PC-9 (cell line): Measurements from ENCODE around the gene GRIN2A.

Source experiments
- CTCF ChIP-seq: fragments of 200-600 bp; sonication (generic); conservative IDR thresholded peaks from 2 replicates; pipeline ENCODE4 v1.6.1; 2017; ENCODE audit warnings: mixed run types, antibody characterized with exemption, mild to moderate bottlenecking, moderate library complexity
- EZH2 ChIP-seq: fragments of 200-600 bp; sonication (generic); IDR thresholded peaks from 2 replicates; pipeline ENCODE4 v1.8.0; 2017; ENCODE audit warnings: antibody characterized with exemption, low read depth

DNA sequence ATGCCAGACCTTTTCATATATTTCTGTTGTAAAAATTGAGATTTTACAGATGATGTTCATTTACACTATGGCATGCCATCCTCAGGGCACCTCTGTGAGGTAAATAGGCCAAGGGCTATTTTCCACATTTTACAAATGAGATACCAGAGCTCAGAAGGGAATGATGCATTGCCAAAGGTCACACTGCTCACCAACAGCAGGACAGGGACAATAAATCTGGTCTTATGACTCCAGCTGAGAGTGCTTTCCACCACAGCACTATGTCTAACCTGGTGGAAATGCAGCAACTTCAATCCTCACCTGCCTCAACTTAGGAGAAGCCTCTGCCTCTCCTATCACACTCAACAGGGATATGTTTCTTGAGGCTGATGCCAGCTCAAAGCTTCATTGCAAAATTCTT is 40.6 kb downstream of the GRIN2A start:
- no peak for TF ChIP-seq CTCF
- TF ChIP-seq EZH2, result no peak
